ENCODE measurements around the gene OR52D1. TPM values are rescaled to one million over a fixed set of nuclear protein-coding genes. Genes with fewer than 3 reads are reported as not detected.

Gene OR52D1
- total RNA-seq, 4 donors from 2014 or later = not detected

GRCh38 chr11:5528495-5528894 is 40.0 kb downstream of the OR52D1 start:
- whole genome bisulfite sequencing = 40% methylated on average over 1 of the region's 1 CpG
- Histone ChIP-seq H3K4me3 (no peak overlapping the region), H3K36me3 (no peaks in the 10 kb centered on the region), H3K27ac (replicated peaks in 1 of 4) (no peak overlapping the region), H3K9me3 (no peaks in the 10 kb centered on the region), H3K27me3 (no peaks in the 10 kb centered on the region), H3K4me1 (no peaks in the 10 kb centered on the region)
- TF ChIP-seq EP300 (IDR thresholded peaks at IDR 0.05) = no peak
- no peak for TF ChIP-seq CTCF (IDR thresholded peaks at IDR 0.05)
- no peak for DNase-seq (ENCODE audit: extremely low spot score)
- intact Hi-C loops (cut with DNase I) = no loop called here

GRCh38 chr11:5531053-5531831 is 42.8 kb downstream of the OR52D1 start:
- no peaks in the 10 kb centered on the region for H3K9me3 ChIP-seq
- intact Hi-C loops (cut with DNase I) = no loop called here
- 78% methylated on average over 2 of the region's 2 CpGs for WGBS
- TF ChIP-seq EP300 (IDR thresholded peaks at IDR 0.05) (no peak), POLR2AphosphoS5 (IDR thresholded peaks at IDR 0.05) (no peak), CTCF (IDR thresholded peaks at IDR 0.05) (no peak), POLR2A (IDR thresholded peaks at IDR 0.05; ENCODE audit: low read depth) (no peak)
- no peak for DNase-seq (ENCODE audit: extremely low spot score)
- H3K27ac ChIP-seq (replicated peaks in 1 of 4) = no peak overlapping the region
- no peaks in the 10 kb centered on the region for H3K36me3 ChIP-seq
- no peaks in the 10 kb centered on the region for H3K27me3 ChIP-seq
- no peak overlapping the region for H3K4me3 ChIP-seq
- no peaks in the 10 kb centered on the region for H3K4me1 ChIP-seq

- Histone ChIP-seq H3K9me3 (no peaks in the 10 kb centered on the region), H3K4me3 (no peak overlapping the region), H3K4me1 (no peaks in the 10 kb centered on the region), H3K36me3 (no peaks in the 10 kb centered on the region), H3K27me3 (no peaks in the 10 kb centered on the region), H3K27ac (replicated peaks in 1 of 4) (no peak overlapping the region)
- WGBS = 63% methylated on average over 1 of the region's 1 CpG
- intact Hi-C loops (cut with DNase I) = no loop called here
- DNase-seq (ENCODE audit: extremely low spot score) = no peak
- no peak for TF ChIP-seq EP300 (IDR thresholded peaks at IDR 0.05)
- TF ChIP-seq POLR2AphosphoS5 (IDR thresholded peaks at IDR 0.05) = no peak
- no peak for TF ChIP-seq CTCF (IDR thresholded peaks at IDR 0.05)
- TF ChIP-seq POLR2A (IDR thresholded peaks at IDR 0.05; ENCODE audit: low read depth) = no peak
These were observed 45.6 kb downstream of the OR52D1 start for GRCh38 chr11:5534046-5534445.

GRCh38 chr11:5536482-5536881 is 48.0 kb downstream of the OR52D1 start:
- intact Hi-C loops (cut with DNase I) = no loop called here
- Histone ChIP-seq H3K4me3 (no peak overlapping the region), H3K27ac (replicated peaks in 1 of 4) (no peak overlapping the region), H3K4me1 (no peaks in the 10 kb centered on the region), H3K27me3 (no peaks in the 10 kb centered on the region), H3K36me3 (no peaks in the 10 kb centered on the region), H3K9me3 (no peaks in the 10 kb centered on the region)
- no peak for TF ChIP-seq EP300 (IDR thresholded peaks at IDR 0.05)
- TF ChIP-seq CTCF (IDR thresholded peaks at IDR 0.05) = no peak
- TF ChIP-seq POLR2A (IDR thresholded peaks at IDR 0.05; ENCODE audit: low read depth) = no peak
- TF ChIP-seq POLR2AphosphoS5 (IDR thresholded peaks at IDR 0.05) = no peak
- DNase-seq (ENCODE audit: extremely low spot score) = no peak

Other genes with a start within 250 kb of the OR52D1 start
- gene HBG1, start 238.8 kb upstream of the OR52D1 start, total RNA-seq = not detected
- gene HBG2, start 233.9 kb upstream of the OR52D1 start, total RNA-seq = not detected
- not detected for gene HBE1, start 218.7 kb upstream of the OR52D1 start, total RNA-seq
- gene OR51B4, start 186.7 kb upstream of the OR52D1 start, total RNA-seq = not detected
- gene OR51B2, start 164.4 kb upstream of the OR52D1 start, total RNA-seq = not detected
- not detected for gene OR51B5, start 145.2 kb upstream of the OR52D1 start, total RNA-seq
- not detected for gene OR51B6, start 137.2 kb upstream of the OR52D1 start, total RNA-seq
- not detected for gene OR51M1, start 104.9 kb upstream of the OR52D1 start, total RNA-seq
- not detected for gene OR51Q1, start 66.6 kb upstream of the OR52D1 start, total RNA-seq
- gene OR51I1, start 47.2 kb upstream of the OR52D1 start, total RNA-seq = not detected
- not detected for gene OR51I2, start 39.4 kb upstream of the OR52D1 start, total RNA-seq
- gene UBQLN3, start 21.3 kb downstream of the OR52D1 start, total RNA-seq = under 1 TPM in 1 of 4 donors, not detected in 3; 0.13 TPM
- under 1 TPM in 3 of 4 donors, not detected in 1; 0.19 to 0.46 (median 0.42) TPM for gene UBQLNL, start 28.0 kb downstream of the OR52D1 start, total RNA-seq
- not detected for gene OR52H1, start 59.9 kb downstream of the OR52D1 start, total RNA-seq
- gene OR52B6, start 92.2 kb downstream of the OR52D1 start, total RNA-seq = not detected
- 1 to 10 TPM; 1.8 to 3.4 (median 2.5) TPM for gene TRIM6, start 108.0 kb downstream of the OR52D1 start, total RNA-seq
- gene TRIM34, start 136.3 kb downstream of the OR52D1 start, total RNA-seq = 1 to 10 TPM; 3.0 to 5.0 (median 3.9) TPM
- gene TRIM5, start 196.4 kb downstream of the OR52D1 start, total RNA-seq = 10 to 100 TPM; 15.9 to 21.5 (median 16.6) TPM
- 10 to 100 TPM; 27.1 to 46.6 (median 36.7) TPM for gene TRIM22, start 201.1 kb downstream of the OR52D1 start, total RNA-seq
- not detected for gene OR56B1, start 247.8 kb downstream of the OR52D1 start, total RNA-seq

All from esophagus muscularis mucosa (tissue), 4 donors.